ENCODE data around the gene NKAP. TPM values are rescaled to one million over a fixed set of nuclear protein-coding genes. Genes with fewer than 3 reads are reported as not detected.

The NKAP gene
- total and polyA plus RNA-seq, 2 experiments from 2014 or later, result 4.8 to 10.4 TPM

GRCh38 chrX:119942831-119943184, 743 bp downstream of the NKAP start:
- 0 out of 2 replicates have a peak overlapping the region, but pooled peaks have one; percentile 21 for H2AFZ ChIP-seq
- Mint-ChIP-seq H3K4me3 (peak overlapping the region; percentile 97), H3K4me1 (peaks cover 4% of the 10 kb centered on the region; the same call in 1 of the 3 replicates), H3K27ac (peak overlapping the region; percentile 91), H3K9me3 (no peaks in the 10 kb centered on the region), H3K27me3 (ENCODE audit: insufficient read depth, low read depth, poor library complexity) (no peaks in the 10 kb centered on the region), H3K36me3 (ENCODE audit: low read depth) (no peaks in the 10 kb centered on the region)
- no peak for DNase-seq (ENCODE audit: low spot score)
- H3F3A ChIP-seq (replicated peaks; ENCODE audit: low read depth), result no peaks in the 10 kb centered on the region
- H3K27ac ChIP-seq (ENCODE audit: low read depth), result peak overlapping the region; percentile 76
- H3K4me3 ChIP-seq, result peak overlapping the region; percentile 80
- no peaks in the 10 kb centered on the region for H3K36me3 ChIP-seq (ENCODE audit: insufficient read depth)
- TF ChIP-seq NANOG (IDR thresholded peaks at IDR 0.05; ENCODE audit: borderline replicate concordance), result no peak
- TF ChIP-seq EZH2 (IDR thresholded peaks at IDR 0.05; ENCODE audit: low read depth, unreplicated experiment), result no peak
- TF ChIP-seq CREB1 (CRISPR knock-in tag; IDR thresholded peaks at IDR 0.05; ENCODE audit: low read depth), result no peak
- TF ChIP-seq, protein P1, sequence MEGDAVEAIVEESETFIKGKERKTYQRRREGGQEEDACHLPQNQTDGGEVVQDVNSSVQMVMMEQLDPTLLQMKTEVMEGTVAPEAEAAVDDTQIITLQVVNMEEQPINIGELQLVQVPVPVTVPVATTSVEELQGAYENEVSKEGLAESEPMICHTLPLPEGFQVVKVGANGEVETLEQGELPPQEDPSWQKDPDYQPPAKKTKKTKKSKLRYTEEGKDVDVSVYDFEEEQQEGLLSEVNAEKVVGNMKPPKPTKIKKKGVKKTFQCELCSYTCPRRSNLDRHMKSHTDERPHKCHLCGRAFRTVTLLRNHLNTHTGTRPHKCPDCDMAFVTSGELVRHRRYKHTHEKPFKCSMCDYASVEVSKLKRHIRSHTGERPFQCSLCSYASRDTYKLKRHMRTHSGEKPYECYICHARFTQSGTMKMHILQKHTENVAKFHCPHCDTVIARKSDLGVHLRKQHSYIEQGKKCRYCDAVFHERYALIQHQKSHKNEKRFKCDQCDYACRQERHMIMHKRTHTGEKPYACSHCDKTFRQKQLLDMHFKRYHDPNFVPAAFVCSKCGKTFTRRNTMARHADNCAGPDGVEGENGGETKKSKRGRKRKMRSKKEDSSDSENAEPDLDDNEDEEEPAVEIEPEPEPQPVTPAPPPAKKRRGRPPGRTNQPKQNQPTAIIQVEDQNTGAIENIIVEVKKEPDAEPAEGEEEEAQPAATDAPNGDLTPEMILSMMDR (conservative IDR thresholded peaks at IDR 0.05; ENCODE audit: low read depth in 2 of 2), result no peak
- no peak for TF ChIP-seq POLR2AphosphoS5 (IDR thresholded peaks at IDR 0.05; ENCODE audit: low read depth)
- TF ChIP-seq EZH2phosphoT487 (IDR thresholded peaks at IDR 0.05; ENCODE audit: unreplicated experiment), result no peak
- TF ChIP-seq ZNF331 (CRISPR knock-in tag; IDR thresholded peaks at IDR 0.05; ENCODE audit: low read depth), result no peak
- no peak for TF ChIP-seq STAT1 (IDR thresholded peaks at IDR 0.05; ENCODE audit: unreplicated experiment)
- H3K9me2 ChIP-seq (ENCODE audit: insufficient read depth), result no peaks in the 10 kb centered on the region
- no peaks in the 10 kb centered on the region for H3K27me3 ChIP-seq (ENCODE audit: insufficient read depth)
- no peaks in the 10 kb centered on the region for H3K79me2 ChIP-seq (replicated peaks; ENCODE audit: insufficient read depth)
- peak overlapping the region; percentile 76 for H3K4me2 ChIP-seq
- ATAC-seq, result peak; percentile 12; the same call in 2 of the 3 replicates
- H4K20me1 ChIP-seq (replicated peaks; ENCODE audit: insufficient read depth), result no peaks in the 10 kb centered on the region
- H3K4me1 ChIP-seq (ENCODE audit: insufficient read depth), result no peaks in the 10 kb centered on the region

DNA sequence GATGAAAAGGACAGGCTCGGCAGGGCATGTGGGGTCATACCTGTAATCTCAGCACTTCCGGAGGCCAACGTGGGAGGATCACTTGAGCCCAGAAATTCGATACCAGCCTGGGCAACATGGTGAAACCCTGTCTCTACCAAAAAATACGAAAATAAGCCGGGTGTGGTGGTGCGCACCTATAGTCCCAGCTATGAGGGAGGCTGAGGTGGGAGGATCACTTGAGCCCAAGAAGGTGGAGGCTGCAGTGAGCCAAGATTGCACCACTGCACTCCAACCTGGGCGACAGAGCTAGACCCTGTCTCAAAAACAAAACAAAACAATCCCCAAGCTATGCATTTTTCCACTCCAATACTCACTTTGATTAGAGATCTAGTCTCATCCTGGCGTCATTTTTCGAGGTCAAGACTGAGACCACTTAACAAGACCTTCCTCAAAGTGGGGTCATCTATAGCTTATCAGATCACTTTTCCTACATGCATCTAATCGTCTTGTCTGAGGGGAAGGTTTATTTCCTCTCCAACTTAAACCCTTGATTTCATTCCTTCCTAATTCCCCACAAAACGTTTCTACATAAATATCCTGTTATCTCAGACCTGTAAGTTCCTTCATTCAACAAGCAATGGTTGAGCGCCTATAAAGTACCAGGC, 1.3 kb downstream of the NKAP start:
- no peaks in the 10 kb centered on the region for H3K27me3 Mint-ChIP-seq (ENCODE audit: insufficient read depth, low read depth, poor library complexity)
- Histone ChIP-seq H3K4me3 (peak overlapping the region; percentile 80), H3K79me2 (replicated peaks; ENCODE audit: insufficient read depth) (no peaks in the 10 kb centered on the region), H3K4me2 (peak overlapping the region; percentile 76), H2AFZ (0 out of 2 replicates have a peak overlapping the region, but pooled peaks have one; percentile 21), H3K4me1 (ENCODE audit: insufficient read depth) (no peaks in the 10 kb centered on the region), H3K27me3 (ENCODE audit: insufficient read depth) (no peaks in the 10 kb centered on the region), H3K9me2 (ENCODE audit: insufficient read depth) (no peaks in the 10 kb centered on the region), H3K36me3 (ENCODE audit: insufficient read depth) (no peaks in the 10 kb centered on the region), H4K20me1 (replicated peaks; ENCODE audit: insufficient read depth) (no peaks in the 10 kb centered on the region), H3K27ac (ENCODE audit: low read depth) (peak overlapping the region; percentile 76; the same call in 1 of the 2 replicates), H3F3A (replicated peaks; ENCODE audit: low read depth) (no peaks in the 10 kb centered on the region)
- H3K4me1 Mint-ChIP-seq, result peaks cover 4% of the 10 kb centered on the region; the same call in 1 of the 3 replicates
- no peaks in the 10 kb centered on the region for H3K9me3 Mint-ChIP-seq
- ATAC-seq (no peak), DNase-seq (ENCODE audit: low spot score) (no peak)
- peak overlapping the region; percentile 97 for H3K4me3 Mint-ChIP-seq
- H3K36me3 Mint-ChIP-seq (ENCODE audit: low read depth), result no peaks in the 10 kb centered on the region
- peak overlapping the region; percentile 91; the same call in 1 of the 2 replicates for H3K27ac Mint-ChIP-seq
- TF ChIP-seq, protein P1 (conservative IDR thresholded peaks at IDR 0.05; ENCODE audit: low read depth in 2 of 2), result no peak
- TF ChIP-seq CREB1 (CRISPR knock-in tag; IDR thresholded peaks at IDR 0.05; ENCODE audit: low read depth) (no peak), JUNB (IDR thresholded peaks at IDR 0.05; ENCODE audit: unreplicated experiment) (no peak), STAT1 (IDR thresholded peaks at IDR 0.05; ENCODE audit: unreplicated experiment) (no peak), ZNF114 (CRISPR knock-in tag; IDR thresholded peaks at IDR 0.05) (no peak), NANOG (IDR thresholded peaks at IDR 0.05; ENCODE audit: borderline replicate concordance) (no peak)
- TF ChIP-seq, protein P2, sequence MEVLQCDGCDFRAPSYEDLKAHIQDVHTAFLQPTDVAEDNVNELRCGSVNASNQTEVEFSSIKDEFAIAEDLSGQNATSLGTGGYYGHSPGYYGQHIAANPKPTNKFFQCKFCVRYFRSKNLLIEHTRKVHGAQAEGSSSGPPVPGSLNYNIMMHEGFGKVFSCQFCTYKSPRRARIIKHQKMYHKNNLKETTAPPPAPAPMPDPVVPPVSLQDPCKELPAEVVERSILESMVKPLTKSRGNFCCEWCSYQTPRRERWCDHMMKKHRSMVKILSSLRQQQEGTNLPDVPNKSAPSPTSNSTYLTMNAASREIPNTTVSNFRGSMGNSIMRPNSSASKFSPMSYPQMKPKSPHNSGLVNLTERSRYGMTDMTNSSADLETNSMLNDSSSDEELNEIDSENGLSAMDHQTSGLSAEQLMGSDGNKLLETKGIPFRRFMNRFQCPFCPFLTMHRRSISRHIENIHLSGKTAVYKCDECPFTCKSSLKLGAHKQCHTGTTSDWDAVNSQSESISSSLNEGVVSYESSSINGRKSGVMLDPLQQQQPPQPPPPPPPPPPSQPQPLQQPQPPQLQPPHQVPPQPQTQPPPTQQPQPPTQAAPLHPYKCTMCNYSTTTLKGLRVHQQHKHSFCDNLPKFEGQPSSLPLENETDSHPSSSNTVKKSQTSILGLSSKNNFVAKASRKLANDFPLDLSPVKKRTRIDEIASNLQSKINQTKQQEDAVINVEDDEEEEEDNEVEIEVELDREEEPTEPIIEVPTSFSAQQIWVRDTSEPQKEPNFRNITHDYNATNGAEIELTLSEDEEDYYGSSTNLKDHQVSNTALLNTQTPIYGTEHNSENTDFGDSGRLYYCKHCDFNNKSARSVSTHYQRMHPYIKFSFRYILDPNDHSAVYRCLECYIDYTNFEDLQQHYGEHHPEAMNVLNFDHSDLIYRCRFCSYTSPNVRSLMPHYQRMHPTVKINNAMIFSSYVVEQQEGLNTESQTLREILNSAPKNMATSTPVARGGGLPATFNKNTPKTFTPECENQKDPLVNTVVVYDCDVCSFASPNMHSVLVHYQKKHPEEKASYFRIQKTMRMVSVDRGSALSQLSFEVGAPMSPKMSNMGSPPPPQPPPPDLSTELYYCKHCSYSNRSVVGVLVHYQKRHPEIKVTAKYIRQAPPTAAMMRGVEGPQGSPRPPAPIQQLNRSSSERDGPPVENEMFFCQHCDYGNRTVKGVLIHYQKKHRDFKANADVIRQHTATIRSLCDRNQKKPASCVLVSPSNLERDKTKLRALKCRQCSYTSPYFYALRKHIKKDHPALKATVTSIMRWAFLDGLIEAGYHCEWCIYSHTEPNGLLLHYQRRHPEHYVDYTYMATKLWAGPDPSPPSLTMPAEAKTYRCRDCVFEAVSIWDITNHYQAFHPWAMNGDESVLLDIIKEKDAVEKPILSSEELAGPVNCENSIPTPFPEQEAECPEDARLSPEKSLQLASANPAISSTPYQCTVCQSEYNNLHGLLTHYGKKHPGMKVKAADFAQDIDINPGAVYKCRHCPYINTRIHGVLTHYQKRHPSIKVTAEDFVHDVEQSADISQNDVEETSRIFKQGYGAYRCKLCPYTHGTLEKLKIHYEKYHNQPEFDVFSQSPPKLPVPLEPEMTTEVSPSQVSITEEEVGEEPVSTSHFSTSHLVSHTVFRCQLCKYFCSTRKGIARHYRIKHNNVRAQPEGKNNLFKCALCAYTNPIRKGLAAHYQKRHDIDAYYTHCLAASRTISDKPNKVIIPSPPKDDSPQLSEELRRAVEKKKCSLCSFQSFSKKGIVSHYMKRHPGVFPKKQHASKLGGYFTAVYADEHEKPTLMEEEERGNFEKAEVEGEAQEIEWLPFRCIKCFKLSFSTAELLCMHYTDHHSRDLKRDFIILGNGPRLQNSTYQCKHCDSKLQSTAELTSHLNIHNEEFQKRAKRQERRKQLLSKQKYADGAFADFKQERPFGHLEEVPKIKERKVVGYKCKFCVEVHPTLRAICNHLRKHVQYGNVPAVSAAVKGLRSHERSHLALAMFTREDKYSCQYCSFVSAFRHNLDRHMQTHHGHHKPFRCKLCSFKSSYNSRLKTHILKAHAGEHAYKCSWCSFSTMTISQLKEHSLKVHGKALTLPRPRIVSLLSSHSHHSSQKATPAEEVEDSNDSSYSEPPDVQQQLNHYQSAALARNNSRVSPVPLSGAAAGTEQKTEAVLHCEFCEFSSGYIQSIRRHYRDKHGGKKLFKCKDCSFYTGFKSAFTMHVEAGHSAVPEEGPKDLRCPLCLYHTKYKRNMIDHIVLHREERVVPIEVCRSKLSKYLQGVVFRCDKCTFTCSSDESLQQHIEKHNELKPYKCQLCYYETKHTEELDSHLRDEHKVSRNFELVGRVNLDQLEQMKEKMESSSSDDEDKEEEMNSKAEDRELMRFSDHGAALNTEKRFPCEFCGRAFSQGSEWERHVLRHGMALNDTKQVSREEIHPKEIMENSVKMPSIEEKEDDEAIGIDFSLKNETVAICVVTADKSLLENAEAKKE (CRISPR knock-in tag; IDR thresholded peaks at IDR 0.05), result no peak

Measured in GM23338 (cell line).